ENCODE results near the gene CCDC154. TPM values are rescaled to one million over a fixed set of nuclear protein-coding genes. Genes with fewer than 3 reads are reported as not detected.

The CCDC154 gene
- total and polyA plus RNA-seq, 8 donors, result 0.31 to 4.5 (median 3.1) TPM; not detected in 5

DNA sequence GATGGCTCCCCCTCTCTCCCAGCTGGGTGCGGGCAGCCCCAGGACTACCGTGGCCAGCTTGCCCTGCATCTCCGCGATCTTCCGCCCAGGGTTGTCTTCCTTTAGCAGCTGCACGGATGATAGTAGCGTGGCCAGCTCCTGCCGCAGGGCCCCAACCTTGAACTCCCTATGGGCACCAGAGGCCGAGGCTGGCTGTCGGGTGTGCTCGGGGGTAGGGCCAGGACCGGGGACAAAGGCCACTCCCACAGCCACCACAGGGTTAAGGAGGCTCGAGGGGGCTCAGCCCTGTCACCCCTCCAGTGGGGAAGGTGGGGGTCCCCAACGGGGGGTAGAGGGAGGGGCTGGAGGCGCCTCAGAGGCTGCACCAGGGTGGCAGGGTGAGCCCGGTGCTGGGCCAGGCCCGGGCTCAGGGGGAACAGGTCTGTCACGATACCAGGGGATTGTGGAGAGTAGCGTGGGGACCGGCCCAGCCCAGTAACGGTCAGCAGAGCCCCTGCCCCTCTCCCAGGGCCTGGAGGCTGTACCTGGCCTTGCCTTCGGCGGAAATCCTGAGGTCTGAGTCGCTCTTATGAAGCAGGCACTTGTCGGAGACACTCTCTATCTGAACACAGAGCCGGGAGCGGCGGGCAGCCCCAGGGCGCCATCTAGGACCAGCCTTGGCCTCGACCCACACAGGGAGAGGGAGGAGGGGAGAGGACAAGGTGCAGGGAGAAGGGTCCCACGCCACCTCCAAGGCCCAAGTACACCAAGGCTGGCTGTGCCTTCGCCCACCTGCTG is 8.2 kb downstream of the CCDC154 start:
- peaks cover 0 to 13% (median 5%) of the 10 kb centered on the region in 4 donors for H3K4me1 ChIP-seq
- H3K27ac ChIP-seq, result no peak overlapping the region
- intact Hi-C loops (cut with DNase I; ENCODE audit: low total_unique reads), result no loop called here
- H3K4me3 ChIP-seq, result no peak overlapping the region
- no peaks in the 10 kb centered on the region for H3K9me3 ChIP-seq
- TF ChIP-seq POLR2A (IDR thresholded peaks at IDR 0.05) (no peak), POLR2AphosphoS5 (IDR thresholded peaks at IDR 0.05) (no peak), EP300 (IDR thresholded peaks at IDR 0.05) (no peak)
- TF ChIP-seq, protein P1, sequence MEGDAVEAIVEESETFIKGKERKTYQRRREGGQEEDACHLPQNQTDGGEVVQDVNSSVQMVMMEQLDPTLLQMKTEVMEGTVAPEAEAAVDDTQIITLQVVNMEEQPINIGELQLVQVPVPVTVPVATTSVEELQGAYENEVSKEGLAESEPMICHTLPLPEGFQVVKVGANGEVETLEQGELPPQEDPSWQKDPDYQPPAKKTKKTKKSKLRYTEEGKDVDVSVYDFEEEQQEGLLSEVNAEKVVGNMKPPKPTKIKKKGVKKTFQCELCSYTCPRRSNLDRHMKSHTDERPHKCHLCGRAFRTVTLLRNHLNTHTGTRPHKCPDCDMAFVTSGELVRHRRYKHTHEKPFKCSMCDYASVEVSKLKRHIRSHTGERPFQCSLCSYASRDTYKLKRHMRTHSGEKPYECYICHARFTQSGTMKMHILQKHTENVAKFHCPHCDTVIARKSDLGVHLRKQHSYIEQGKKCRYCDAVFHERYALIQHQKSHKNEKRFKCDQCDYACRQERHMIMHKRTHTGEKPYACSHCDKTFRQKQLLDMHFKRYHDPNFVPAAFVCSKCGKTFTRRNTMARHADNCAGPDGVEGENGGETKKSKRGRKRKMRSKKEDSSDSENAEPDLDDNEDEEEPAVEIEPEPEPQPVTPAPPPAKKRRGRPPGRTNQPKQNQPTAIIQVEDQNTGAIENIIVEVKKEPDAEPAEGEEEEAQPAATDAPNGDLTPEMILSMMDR (IDR thresholded peaks at IDR 0.05), result no peak
- 60 to 80% (median 68%) methylated on average over 27 to 32 of the region's 32 CpGs for WGBS, 5 donors
- H3K27me3 ChIP-seq, result peaks cover 0 to 30% (median 0%) of the 10 kb centered on the region in 3 donors
- H3K36me3 ChIP-seq, result no peaks in the 10 kb centered on the region
- peak; percentile 47 to 51 for DNase-seq

DNA sequence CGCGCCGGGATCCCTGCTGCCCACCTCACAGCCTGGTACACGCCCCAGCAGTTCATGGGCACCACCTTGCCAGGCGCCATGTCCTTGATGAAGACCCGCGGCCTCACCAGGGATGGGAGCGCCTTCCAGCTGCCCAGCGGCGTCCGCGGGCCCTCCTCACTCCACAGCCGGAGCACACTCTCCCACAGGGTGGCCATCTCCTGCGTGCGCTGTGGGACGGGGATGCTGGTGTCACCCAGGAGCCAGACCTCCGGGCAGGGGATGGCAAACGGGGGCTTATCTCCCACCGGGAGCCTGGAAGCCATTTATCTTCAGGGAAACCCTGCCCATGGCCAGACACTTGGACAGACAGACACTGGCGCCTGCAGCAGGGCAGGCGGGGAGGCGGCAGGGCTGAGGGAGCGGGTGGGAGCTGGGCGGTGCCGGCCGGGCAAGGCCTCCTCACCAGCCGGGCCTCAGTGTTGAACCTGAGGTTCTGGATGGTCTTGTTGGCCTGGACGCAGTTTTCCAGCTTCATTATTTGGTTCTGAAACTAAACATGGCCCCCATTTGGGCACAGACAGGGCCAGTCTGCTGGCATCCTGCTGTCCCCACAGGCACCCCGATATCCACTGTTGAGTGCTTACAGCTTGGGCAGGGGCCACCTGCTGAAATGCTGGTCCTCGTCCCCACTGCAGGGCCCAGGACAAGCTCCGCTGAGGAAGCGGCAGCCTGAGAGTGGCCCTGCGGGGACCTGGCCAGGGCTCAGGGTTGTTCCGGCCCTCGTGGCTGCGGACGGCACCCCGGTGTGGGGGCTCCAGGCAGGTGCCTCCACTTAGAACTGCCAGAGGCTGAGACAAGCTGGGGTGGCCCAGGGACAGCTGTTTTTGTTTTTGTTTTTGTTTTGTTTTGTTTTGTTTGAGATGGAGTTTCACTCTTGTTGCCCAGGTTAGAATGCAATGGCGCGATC is 9.4 kb downstream of the CCDC154 start:
- Histone ChIP-seq H3K27me3 (peaks cover 0 to 30% (median 0%) of the 10 kb centered on the region in 3 donors), H3K36me3 (no peaks in the 10 kb centered on the region), H3K4me1 (peaks cover 8 to 25% (median 17%) of the 10 kb centered on the region in 4 donors), H3K4me3 (no peak overlapping the region), H3K27ac (no peak overlapping the region), H3K9me3 (no peaks in the 10 kb centered on the region)
- 86 to 92% (median 91%) methylated on average over 26 to 40 of the region's 40 CpGs for WGBS, 5 donors
- intact Hi-C loops (cut with DNase I; ENCODE audit: low total_unique reads), result no loop called here
- TF ChIP-seq, protein P1 (IDR thresholded peaks at IDR 0.05), result no peak
- TF ChIP-seq POLR2AphosphoS5 (IDR thresholded peaks at IDR 0.05) (no peak), POLR2A (IDR thresholded peaks at IDR 0.05) (no peak), EP300 (IDR thresholded peaks at IDR 0.05) (no peak)
- DNase-seq, result no peak

DNA sequence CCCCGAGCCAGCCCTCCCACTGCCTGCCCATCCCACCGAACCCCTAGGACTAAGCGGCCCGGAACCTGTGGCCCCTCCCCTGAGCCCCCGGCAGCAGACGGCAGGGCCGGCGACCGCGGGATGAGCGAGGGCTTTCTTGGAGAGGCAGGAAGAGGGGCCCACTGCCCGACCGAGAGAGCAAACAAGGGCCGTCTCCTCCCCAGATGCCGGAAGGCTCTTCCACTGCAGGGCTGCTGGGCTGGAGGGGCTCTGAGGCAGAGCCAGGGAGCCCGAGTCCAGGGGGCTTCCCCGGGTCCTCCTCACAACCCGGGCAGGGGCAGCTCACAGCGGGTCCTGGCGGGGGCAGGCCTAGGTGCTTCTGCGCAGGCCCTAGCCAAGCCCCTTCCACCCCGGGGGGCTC is 10.6 kb downstream of the CCDC154 start:
- H3K4me3 ChIP-seq, result no peak overlapping the region
- TF ChIP-seq POLR2A (IDR thresholded peaks at IDR 0.05) (no peak), POLR2AphosphoS5 (IDR thresholded peaks at IDR 0.05) (no peak), EP300 (IDR thresholded peaks at IDR 0.05) (no peak)
- TF ChIP-seq, protein P1 (IDR thresholded peaks at IDR 0.05), result no peak
- H3K9me3 ChIP-seq, result no peaks in the 10 kb centered on the region
- H3K4me1 ChIP-seq, result peaks cover 14 to 37% (median 29%) of the 10 kb centered on the region in 4 donors
- no peaks in the 10 kb centered on the region for H3K36me3 ChIP-seq
- H3K27ac ChIP-seq, result no peak overlapping the region
- peaks cover 0 to 30% (median 0%) of the 10 kb centered on the region in 3 donors for H3K27me3 ChIP-seq
- 42 to 63% (median 55%) methylated on average over 9 to 22 of the region's 22 CpGs for WGBS, 5 donors
- intact Hi-C loops (cut with DNase I; ENCODE audit: low total_unique reads), result no loop called here
- DNase-seq, result no peak

DNA sequence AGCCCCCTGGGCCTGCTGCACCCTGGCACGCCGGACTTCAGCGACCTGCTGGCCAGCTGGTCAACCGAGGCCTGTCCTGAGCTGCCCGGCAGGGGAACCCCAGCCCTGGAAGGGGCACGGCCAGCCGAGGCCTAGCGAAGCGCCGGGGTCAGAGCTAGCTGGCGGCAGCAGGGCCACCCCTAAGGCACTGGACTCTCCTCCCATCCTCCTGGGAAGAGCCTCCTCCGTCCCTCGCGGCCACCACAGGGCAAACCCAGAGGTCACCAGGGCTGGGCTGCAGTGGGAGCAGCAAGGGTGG is 11.1 kb downstream of the CCDC154 start:
- no peak overlapping the region for H3K27ac ChIP-seq
- no peak for DNase-seq
- H3K4me1 ChIP-seq, result peaks cover 14 to 39% (median 34%) of the 10 kb centered on the region in 4 donors
- intact Hi-C loops (cut with DNase I; ENCODE audit: low total_unique reads), result no loop called here
- H3K27me3 ChIP-seq, result peaks cover 0 to 30% (median 0%) of the 10 kb centered on the region in 3 donors
- H3K4me3 ChIP-seq, result no peak overlapping the region
- 79 to 91% (median 83%) methylated on average over 14 of the region's 14 CpGs; no CpG with 5 or more reads in 2 of the 5 donors for WGBS, 5 donors
- H3K36me3 ChIP-seq, result no peaks in the 10 kb centered on the region
- TF ChIP-seq POLR2AphosphoS5 (IDR thresholded peaks at IDR 0.05) (no peak), EP300 (IDR thresholded peaks at IDR 0.05) (no peak), POLR2A (IDR thresholded peaks at IDR 0.05) (no peak)
- TF ChIP-seq, protein P1 (IDR thresholded peaks at IDR 0.05), result no peak
- H3K9me3 ChIP-seq, result no peaks in the 10 kb centered on the region
